RWPE2 (cell line): Measurements from ENCODE around the gene MGST1.
A peak's percentile ranks its signal among the peaks of the same experiment; 100 is the strongest.

Experiments
- ATAC-seq: fragments of 200-7000 bp; cut with Tn5 transposase; 3 replicates; pipeline ENCODE4 v1.9.1; 2021; ENCODE audit warnings: low read depth
- DNase-seq: peaks from one replicate; pipeline ENCODE4 v3.0.0-alpha.2; 2020; ENCODE audit warnings: low spot score
- H3K27ac ChIP-seq: fragments of 450-650 bp; 2 replicates; pipeline ENCODE4 v1.5.1; 2017; ENCODE audit warnings: mild to moderate bottlenecking; ENCODE audit not compliant: poor library complexity, severe bottlenecking
- H3K27me3 ChIP-seq: fragments of 250-450 bp; sonication (Bioruptor Pico); 2 replicates; pipeline ENCODE4 v1.5.1; 2021; ENCODE audit warnings: mild to moderate bottlenecking, moderate library complexity; ENCODE audit not compliant: insufficient read depth, poor library complexity, severe bottlenecking
- H3K36me3 ChIP-seq: fragments of 250-450 bp; sonication (Bioruptor Pico); 2 replicates; pipeline ENCODE4 v1.5.1; 2020; ENCODE audit warnings: low read depth, mild to moderate bottlenecking, moderate library complexity
- H3K4me1 ChIP-seq: fragments of 250-450 bp; sonication (Bioruptor Pico); 2 replicates; pipeline ENCODE4 v1.5.1; 2021; ENCODE audit warnings: mild to moderate bottlenecking, moderate library complexity; ENCODE audit not compliant: insufficient read depth, poor library complexity, severe bottlenecking
- H3K4me3 ChIP-seq: fragments of 250-450 bp; sonication (Bioruptor Pico); 2 replicates; pipeline ENCODE4 v1.5.1; 2021; ENCODE audit warnings: mild to moderate bottlenecking, moderate library complexity; ENCODE audit not compliant: severe bottlenecking
- H3K9me3 ChIP-seq: fragments of 250-450 bp; sonication (Bioruptor Pico); 2 replicates; pipeline ENCODE4 v1.5.1; 2021; ENCODE audit warnings: mild to moderate bottlenecking, moderate library complexity; ENCODE audit not compliant: severe bottlenecking
- TF ChIP-seq, protein P1 (sequence below): fragments of 450-650 bp; IDR thresholded peaks from one replicate; pipeline ENCODE4 v1.5.1; 2017; ENCODE audit warnings: mild to moderate bottlenecking, moderate library complexity; ENCODE audit not compliant: poor library complexity, severe bottlenecking

Gene MGST1

DNA sequence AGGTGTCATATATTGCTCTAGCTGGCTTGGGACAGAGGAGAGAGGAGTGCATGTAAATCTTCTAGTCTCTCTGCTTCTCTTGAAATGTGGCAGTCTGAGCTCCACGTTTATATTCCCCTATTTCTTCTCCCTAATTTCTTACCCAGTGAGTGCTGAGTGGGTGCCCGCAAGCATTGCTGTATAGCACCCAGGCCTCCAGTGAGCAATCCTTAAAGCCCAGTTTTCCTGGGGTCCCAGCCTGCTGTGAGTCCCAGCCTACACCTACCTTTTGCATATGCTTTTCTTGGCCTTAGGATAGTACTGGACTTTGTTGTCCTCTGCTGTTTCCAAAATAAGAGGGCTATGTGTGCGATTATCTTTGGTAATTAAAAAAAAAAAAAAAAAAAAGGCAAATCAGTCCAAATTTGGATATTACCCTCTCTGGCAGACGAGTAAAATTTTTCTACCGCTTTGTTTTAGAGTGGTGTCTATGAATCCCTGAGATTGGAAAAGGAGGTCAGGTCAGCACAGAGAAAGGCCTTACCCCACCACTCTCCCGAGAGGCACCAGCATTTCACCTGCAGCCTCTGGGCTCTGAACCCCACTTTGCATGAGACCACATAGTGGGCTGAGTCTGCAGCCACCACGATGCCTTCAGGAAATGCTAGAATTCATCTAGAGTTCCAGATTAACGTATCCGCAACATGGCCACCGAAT lies 1.1 kb downstream of the MGST1 start:
- peak overlapping the region; percentile 90 for H3K27ac ChIP-seq
- H3K36me3 ChIP-seq: peaks cover 35% of the 10 kb centered on the region

DNA sequence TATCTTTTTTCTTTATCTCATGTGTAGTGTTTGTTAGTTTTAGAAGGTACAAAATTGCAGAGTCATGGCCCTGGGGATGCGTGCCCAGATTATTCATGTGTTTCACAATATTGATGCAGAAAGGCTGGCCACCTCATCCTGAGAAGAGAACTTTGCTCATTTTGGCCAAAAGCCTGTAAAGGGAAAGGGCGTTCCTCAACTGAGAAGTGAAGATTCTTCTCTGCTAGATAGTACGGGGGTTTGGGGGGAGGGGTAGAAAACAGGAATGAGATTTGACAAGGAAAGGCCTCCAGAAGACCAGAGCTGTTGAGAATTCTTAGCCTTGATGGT lies 1.7 kb downstream of the MGST1 start:
- DNase-seq (no peak), ATAC-seq (peak; percentile 30)
- TF ChIP-seq, protein P1, sequence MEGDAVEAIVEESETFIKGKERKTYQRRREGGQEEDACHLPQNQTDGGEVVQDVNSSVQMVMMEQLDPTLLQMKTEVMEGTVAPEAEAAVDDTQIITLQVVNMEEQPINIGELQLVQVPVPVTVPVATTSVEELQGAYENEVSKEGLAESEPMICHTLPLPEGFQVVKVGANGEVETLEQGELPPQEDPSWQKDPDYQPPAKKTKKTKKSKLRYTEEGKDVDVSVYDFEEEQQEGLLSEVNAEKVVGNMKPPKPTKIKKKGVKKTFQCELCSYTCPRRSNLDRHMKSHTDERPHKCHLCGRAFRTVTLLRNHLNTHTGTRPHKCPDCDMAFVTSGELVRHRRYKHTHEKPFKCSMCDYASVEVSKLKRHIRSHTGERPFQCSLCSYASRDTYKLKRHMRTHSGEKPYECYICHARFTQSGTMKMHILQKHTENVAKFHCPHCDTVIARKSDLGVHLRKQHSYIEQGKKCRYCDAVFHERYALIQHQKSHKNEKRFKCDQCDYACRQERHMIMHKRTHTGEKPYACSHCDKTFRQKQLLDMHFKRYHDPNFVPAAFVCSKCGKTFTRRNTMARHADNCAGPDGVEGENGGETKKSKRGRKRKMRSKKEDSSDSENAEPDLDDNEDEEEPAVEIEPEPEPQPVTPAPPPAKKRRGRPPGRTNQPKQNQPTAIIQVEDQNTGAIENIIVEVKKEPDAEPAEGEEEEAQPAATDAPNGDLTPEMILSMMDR: no peak
- peak overlapping the region; percentile 90 for H3K27ac ChIP-seq
- no peaks in the 10 kb centered on the region for H3K9me3 ChIP-seq
- peaks cover 39% of the 10 kb centered on the region for H3K36me3 ChIP-seq
- H3K27me3 ChIP-seq: no peaks in the 10 kb centered on the region
- peaks cover 35% of the 10 kb centered on the region for H3K4me1 ChIP-seq
- peak overlapping the region; percentile 54 for H3K4me3 ChIP-seq

More for the DNA sequence above, 1.1 kb downstream of the MGST1 start:
- peak; percentile 8 for ATAC-seq
- H3K9me3 ChIP-seq: no peaks in the 10 kb centered on the region
- no peak for DNase-seq
- peaks cover 35% of the 10 kb centered on the region for H3K4me1 ChIP-seq
- no peaks in the 10 kb centered on the region for H3K27me3 ChIP-seq
- TF ChIP-seq, protein P1: no peak
- peak overlapping the region; percentile 54 for H3K4me3 ChIP-seq

GRCh38 chr12:16350682-16351081 lies 3.2 kb downstream of the MGST1 start:
- H3K4me1 ChIP-seq: peaks cover 35% of the 10 kb centered on the region
- peaks cover 51% of the 10 kb centered on the region for H3K36me3 ChIP-seq
- no peak overlapping the region for H3K4me3 ChIP-seq
- peak; percentile 79 for ATAC-seq
- DNase-seq: peak; percentile 77
- H3K27me3 ChIP-seq: no peaks in the 10 kb centered on the region
- H3K9me3 ChIP-seq: no peaks in the 10 kb centered on the region
- H3K27ac ChIP-seq: peak overlapping the region; percentile 90
- TF ChIP-seq, protein P1: no peak

DNA sequence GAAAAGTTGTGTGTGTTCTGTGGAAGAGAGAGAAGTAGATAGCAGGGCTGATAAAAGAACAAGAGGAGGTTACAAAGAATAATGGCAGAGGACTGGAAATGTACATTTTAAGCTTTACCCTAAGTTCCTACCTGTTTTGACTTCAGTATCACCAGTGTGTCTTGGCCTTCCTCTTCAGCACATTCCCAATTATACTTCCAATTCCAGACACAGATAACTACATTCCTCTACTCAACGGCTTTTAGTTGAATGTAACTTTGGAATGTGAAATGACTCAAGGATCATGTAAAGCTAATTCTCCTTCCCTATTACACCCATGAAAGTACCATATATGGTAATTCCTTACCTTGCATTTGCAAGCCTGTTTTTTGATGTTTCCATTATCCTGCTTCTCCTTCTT lies 5.0 kb downstream of the MGST1 start:
- DNase-seq (no peak), ATAC-seq (peak; percentile 39; the same call in 2 of the 3 replicates)
- TF ChIP-seq, protein P1: no peak
- Histone ChIP-seq H3K4me3 (no peak overlapping the region), H3K27me3 (no peaks in the 10 kb centered on the region), H3K9me3 (no peaks in the 10 kb centered on the region), H3K36me3 (peaks cover 69% of the 10 kb centered on the region), H3K27ac (peak overlapping the region; percentile 90), H3K4me1 (peaks cover 27% of the 10 kb centered on the region)

GRCh38 chr12:16358878-16359277 lies 11.4 kb downstream of the MGST1 start:
- H3K27ac ChIP-seq: no peak overlapping the region
- DNase-seq (no peak), ATAC-seq (no peak)
- peaks cover 89% of the 10 kb centered on the region for H3K36me3 ChIP-seq
- no peaks in the 10 kb centered on the region for H3K9me3 ChIP-seq
- H3K27me3 ChIP-seq: no peaks in the 10 kb centered on the region
- TF ChIP-seq, protein P1: no peak
- no peak overlapping the region for H3K4me3 ChIP-seq
- no peaks in the 10 kb centered on the region for H3K4me1 ChIP-seq
